NCI-H510A treated with DMSO at 0.1 percent for 48 hours (cell line): ENCODE data around the gene PARD6G.
"Not testable (repeated sequence)": the region's sequence is repeated elsewhere in the genome, so short reads cannot be mapped to it uniquely, and the experiment has no call there.

Experiments
- DNase-seq: peaks from one replicate; lab custom pipeline; 2025; lab: John Stamatoyannopoulos, UW

The PARD6G gene

DNA sequence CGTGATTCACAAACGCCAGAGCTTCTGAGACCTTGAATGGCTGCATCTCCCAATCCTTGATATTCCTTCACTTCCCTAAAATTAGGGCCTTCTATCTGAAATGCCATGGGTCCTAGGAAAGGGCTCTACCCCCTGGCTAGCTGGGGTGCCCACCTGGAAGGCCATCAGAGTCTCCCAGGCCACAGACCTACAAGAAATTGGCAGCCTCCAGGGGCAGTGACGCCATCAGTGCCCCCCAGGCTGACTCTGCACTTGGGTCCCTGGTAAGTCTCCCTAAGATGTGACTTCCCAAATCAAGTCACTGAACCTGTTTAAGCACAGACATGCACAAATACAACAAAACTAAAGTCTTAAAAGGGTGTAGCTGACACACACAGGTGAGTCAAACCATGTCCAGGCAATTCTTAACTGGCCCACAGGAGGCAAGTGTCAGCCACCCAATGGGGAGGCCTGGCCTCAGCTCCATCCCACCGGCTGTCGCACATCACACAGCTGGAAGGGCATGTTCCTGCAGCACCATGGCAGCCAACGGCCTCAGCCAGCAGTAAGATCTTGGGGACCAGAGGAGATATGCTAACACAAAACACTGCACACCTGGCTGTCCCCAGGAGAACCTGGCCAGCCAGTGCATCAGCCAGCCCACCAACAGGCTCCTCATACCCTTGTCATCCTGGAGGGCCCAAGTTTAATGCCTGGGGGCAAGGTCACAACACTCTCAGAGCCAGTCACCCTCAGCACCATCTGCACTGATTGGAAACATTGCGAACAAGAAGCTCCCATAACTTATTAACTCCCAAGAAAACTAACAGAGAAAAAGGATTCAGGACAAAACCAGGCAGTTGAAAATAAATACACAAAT is 5.2 kb downstream of the PARD6G start:
- no peak for DNase-seq

DNA sequence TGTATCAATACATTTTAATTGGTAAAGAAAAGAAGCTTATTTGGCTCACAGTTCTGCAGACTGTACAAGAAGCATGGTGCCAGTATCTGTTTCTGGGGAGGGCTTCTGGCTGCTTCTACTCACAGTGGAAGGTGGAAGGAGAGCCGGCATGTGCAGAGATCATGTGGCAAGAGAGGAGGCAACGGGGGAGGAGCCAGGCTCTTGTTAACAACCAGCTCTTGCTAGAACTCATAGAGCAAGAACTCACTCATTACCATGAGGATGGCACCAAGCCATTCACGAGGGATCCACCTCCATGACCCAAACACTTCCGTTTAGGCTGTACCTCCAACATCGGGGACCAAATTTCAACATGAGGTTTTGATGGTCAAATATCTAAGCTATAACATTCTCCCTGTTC is 7.5 kb downstream of the PARD6G start:
- no peak for DNase-seq

GRCh38 chr18:80238651-80239260 is 8.6 kb downstream of the PARD6G start:
- DNase-seq = no peak

DNA sequence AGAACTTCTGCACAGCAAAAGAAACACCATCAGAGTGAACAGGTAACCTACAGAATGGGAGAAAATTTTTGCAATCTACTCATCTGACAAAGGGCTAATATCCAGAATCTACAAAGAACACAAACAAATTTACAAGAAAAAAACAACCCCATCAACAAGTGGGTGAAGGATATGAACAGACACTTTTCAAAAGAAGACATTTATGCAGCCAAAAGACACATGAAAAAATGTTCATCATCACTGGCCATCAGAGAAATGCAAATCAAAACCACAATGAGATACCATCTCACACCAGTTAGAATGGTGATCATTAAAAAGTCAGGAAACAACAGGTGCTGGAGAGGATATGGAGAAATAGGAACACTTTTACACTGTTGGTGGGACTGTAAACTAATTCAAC is 9.8 kb downstream of the PARD6G start:
- not testable (repeated sequence) for DNase-seq

- no peak for DNase-seq
Measured at GRCh38 chr18:80234398-80234797, 12.9 kb downstream of the PARD6G start.

DNA sequence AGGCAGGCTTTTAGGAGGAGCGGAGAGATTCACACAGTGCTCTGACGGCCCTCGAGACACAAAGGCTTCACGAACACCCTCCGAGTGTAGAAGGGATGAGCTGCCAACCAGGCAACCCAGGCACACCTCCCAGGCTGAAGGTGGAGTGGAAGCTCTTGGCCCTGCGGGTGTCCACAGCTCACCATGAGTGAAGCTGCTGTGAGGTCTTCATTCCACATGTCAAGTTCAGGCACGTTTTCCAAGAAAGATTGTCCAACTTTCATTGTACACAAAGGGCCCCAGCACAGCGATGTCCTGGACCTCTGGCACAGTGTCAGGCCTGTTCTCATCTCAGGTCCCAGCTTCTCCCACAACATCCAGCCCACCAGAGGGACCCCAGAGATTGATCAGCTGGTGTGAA is 13.4 kb downstream of the PARD6G start:
- DNase-seq = no peak

DNA sequence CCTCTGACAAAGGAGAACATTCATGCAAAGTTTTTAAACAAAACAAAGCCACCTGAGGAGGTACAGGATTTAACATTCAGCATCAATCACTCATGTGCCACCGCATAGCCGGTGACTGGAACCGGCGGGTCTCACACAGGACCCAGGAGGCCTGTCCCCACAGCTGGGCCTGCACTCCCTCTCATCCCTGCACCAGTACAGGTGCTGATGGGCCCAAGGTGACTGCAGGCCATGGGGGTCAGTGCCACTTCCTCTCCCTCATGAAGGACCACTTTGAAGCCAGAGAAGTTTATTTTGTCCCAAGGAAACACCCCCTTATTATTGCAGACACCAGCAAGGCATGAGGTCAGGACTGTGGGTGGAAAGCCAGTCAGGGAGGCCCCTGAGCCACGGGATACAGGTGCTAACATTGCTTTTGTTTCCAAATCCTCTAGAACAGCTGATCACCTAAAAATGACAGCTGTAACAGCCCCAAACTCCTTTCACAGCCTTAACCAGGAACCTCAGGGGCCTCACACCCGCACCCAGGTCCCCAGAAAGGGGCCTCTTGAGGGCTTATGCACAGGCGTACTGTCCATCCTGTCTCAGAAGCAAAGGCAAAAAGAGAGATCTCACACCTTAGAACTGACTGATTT is 14.0 kb downstream of the PARD6G start:
- DNase-seq = no peak

GRCh38 chr18:80232710-80233109 is 14.6 kb downstream of the PARD6G start:
- no peak for DNase-seq

GRCh38 chr18:80232030-80232429 is 15.3 kb downstream of the PARD6G start:
- no peak for DNase-seq

DNA sequence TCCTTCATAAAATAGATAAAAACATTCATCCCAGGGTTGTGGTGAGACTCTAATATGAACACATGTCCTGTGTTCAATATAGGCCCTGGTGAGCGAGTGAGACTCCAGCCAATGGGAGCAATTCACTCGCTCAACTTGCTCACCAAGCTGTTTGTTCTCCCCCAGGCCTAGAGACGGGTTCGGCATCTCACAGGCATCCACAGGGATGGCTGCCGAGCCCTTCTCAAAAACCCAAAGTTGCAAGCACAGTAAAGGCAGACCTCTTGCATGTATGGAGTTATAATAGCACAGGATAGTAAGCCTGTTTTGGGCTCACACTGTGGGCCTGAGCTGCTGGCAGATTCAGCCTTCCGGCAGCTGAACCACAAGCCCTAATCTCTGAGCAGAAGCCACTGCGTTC is 15.7 kb downstream of the PARD6G start:
- no peak for DNase-seq

DNA sequence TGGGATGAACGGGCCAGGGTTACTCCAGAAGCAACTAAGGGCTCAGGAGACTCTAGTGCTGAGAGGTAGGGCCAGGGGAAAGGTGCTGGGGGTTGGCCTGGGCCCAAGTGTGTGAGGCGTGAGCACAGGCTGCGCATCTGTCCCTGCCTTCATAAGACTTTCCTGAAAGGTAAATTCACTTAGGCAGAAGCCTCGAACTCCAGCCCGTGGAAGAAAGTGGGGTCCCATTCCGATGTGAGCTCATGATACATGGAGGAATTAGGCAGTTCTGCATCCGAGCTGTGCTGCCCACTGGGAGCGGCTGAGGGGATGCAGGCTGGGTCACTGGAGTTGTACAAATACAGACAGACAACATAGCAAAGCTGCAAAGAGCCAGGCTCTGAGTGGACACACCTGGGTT is 16.2 kb downstream of the PARD6G start:
- DNase-seq = no peak

- no peak for DNase-seq
Measured at GRCh38 chr18:80229766-80230745, 17.3 kb downstream of the PARD6G start.

GRCh38 chr18:80229363-80229762 is 18.0 kb downstream of the PARD6G start:
- DNase-seq = no peak

DNA sequence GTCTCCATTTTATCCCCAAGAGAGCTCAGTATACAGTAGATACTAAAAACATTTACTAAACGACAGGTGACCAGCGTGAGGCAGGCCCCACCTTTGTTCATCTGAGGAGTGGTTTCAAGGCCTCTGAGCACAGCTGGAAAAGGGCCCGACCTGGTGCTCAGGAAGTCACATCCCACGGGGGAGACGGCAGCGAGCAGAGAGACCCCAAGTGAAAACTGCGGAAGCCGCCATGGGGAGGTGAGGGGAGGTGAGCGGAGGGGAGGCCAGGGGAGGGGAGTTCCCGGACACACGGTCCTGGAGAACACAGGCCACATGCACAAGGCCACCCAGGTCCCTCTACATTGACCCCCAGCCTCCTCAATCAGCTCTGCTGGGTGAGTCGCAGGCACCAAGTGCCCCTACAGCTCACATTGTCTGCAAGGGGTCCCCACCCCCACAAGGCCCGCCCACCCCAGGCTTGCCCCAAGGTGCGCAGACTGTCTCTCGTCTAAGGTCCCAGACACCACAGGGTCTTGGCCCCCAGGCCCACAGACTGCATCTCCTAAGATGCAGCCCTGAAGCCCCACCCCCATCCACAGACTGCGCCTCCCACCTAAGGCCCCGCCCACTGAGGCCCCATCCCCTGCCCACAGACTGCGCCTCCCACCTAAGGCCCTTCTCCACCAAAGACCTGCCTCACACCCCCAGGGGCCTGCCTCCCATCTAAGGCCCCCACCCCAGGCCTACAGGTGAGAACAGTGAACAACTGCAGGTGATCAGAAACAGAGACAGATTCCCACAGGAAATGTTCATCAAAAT is 19.1 kb downstream of the PARD6G start:
- DNase-seq = no peak

DNA sequence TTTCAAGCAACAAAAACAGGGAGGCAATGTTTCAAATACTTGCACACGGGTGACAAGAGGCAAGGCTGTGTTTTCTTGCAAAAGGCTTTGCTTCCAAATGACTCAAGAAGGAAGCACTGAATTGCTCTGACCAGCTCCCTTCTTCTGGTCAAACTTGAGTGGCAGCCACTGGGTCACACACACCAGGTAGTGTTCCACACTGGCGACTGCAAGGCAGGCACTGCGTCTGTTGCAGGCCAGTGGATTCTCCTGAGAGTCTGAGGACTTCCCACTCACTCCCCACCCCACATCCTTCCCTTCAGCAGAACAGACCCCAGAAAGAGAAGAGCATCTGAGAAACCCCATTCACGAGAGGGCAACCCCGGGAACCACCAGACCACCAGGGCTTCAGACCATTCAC is 19.8 kb downstream of the PARD6G start:
- no peak for DNase-seq

GRCh38 chr18:80225685-80226084 is 21.6 kb downstream of the PARD6G start:
- DNase-seq = no peak

DNA sequence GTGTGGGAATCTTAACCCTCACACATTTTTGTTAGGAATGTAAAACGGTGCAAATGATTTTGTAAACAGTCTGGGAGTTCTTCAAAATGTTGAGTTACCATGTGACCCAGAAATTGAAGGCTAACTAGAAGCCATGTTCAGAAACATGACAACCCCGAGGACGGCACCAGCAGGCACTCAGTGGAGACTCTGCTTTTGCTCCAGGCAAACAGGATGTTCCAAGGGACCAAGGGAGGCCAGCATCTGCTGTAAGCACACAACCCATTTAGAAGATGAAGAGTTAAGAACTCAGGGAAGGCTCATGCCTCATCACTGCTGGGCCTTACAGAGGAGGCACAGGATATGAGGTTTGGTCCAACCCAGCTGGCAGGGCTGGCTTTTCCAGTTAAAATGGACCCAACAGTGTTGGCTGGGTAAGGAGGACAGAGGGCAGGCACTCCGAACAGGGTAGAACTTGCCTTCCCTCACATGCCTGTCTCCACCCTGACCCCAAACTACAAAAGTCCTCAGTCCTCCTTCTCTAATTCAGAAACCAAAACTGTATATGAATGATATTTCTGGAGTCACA is 23.6 kb downstream of the PARD6G start:
- no peak for DNase-seq

DNA sequence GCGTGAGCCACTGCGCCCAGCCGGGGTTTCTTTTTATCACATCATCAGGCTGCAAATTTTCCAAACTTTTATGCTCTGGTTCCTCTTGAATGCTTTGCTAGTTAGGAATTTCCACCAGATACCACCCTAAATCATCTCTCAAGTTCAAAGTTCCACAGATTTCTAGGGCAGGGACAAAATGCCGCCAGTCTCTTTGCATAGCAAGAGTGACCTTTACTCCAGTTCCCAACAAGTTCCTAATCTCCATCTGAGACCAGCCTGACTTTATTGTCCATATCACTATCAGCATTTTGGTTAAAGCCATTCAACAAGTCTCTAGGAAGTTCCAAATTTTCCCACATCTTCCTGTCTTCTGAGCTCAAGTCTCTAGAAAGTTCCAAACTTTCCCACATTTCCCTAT is 27.8 kb downstream of the PARD6G start:
- not testable (repeated sequence) for DNase-seq

- DNase-seq = no peak
Measured at GRCh38 chr18:80218341-80219227, 28.7 kb downstream of the PARD6G start.

- no peak for DNase-seq
Measured at GRCh38 chr18:80213182-80213581, 34.1 kb downstream of the PARD6G start.
